ENCODE data around the gene ARID1B.
A peak's percentile ranks its signal among the peaks of the same experiment; 100 is the strongest.

Gene ARID1B

DNA sequence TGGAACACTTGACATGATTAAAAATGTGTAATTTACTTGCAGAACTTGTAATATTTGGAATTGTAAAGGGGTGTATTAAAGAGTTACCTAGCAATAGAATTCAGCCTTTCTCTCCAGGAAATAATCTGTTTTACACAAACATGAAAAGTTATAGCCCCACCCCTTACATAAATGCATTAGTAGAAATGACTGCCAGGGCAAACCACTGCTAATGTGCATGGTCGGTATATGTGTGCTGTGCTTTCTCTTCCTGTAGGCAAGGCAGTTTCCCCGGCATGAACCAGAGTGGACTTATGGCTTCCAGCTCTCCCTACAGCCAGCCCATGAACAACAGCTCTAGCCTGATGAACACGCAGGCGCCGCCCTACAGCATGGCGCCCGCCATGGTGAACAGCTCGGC, 389.6 kb downstream of the ARID1B start:
- Histone ChIP-seq H2BK15ac (ENCODE audit: low read length) (no peak overlapping the region), H3K23ac (ENCODE audit: low read depth, low read length, poor library complexity) (no peak overlapping the region), H3K14ac (ENCODE audit: low read length) (no peak overlapping the region), H2BK120ac (ENCODE audit: low read depth, low read length) (no peak overlapping the region), H3K27ac (replicated peaks; ENCODE audit: low read length) (no peak overlapping the region), H3K9ac (ENCODE audit: low read depth, low read length, poor library complexity) (no peak overlapping the region), H2BK5ac (ENCODE audit: low read length) (no peak overlapping the region), H4K91ac (ENCODE audit: low read depth, low read length, poor library complexity) (no peak overlapping the region), H3K4me3 (ENCODE audit: low read length in 2 of 2) (peak overlapping the region in 1 of 2 donors; percentile 34), H2AK5ac (ENCODE audit: low read depth, low read length) (no peak overlapping the region), H3K79me1 (ENCODE audit: low read depth, low read length) (no peaks in the 10 kb centered on the region), H3K18ac (ENCODE audit: low read length) (no peak overlapping the region), H4K8ac (ENCODE audit: low read depth, low read length) (no peak overlapping the region), H2AFZ (ENCODE audit: low read length) (no peak overlapping the region), H3K36me3 (replicated peaks in 1 of 2; ENCODE audit: control insufficient read depth in 2 of 2, insufficient read depth in 2 of 2, low read length in 2 of 2) (peaks cover 2 to 52% of the 10 kb centered on the region in 2 donors), H3K27me3 (ENCODE audit: control insufficient read depth in 3 of 3, insufficient read depth in 3 of 3, low read depth in 1 of 3, low read length in 3 of 3) (no peaks in the 10 kb centered on the region), H2BK12ac (ENCODE audit: low read length) (no peak overlapping the region), H3K4ac (ENCODE audit: low read length) (no peak overlapping the region), H3K4me1 (ENCODE audit: control insufficient read depth in 2 of 2, insufficient read depth in 1 of 2, low read depth in 1 of 2, low read length in 2 of 2) (peaks cover 3 to 9% of the 10 kb centered on the region in 2 donors), H3K4me2 (ENCODE audit: insufficient read depth, low read length, poor library complexity, severe bottlenecking) (no peak overlapping the region), H3K9me3 (replicated peaks in 1 of 2; ENCODE audit: control insufficient read depth in 2 of 2, insufficient read depth in 1 of 2, low read depth in 1 of 2, low read length in 2 of 2) (no peaks in the 10 kb centered on the region)
- DNase-seq (ENCODE audit: low spot score) = no peak
- WGBS, 2 donors (ENCODE audit: extremely low coverage in 2 of 2, insufficient read length in 2 of 2, insufficient replicate concordance in 1 of 2) = no CpG with 5 or more reads among the region's 8 CpGs

DNA sequence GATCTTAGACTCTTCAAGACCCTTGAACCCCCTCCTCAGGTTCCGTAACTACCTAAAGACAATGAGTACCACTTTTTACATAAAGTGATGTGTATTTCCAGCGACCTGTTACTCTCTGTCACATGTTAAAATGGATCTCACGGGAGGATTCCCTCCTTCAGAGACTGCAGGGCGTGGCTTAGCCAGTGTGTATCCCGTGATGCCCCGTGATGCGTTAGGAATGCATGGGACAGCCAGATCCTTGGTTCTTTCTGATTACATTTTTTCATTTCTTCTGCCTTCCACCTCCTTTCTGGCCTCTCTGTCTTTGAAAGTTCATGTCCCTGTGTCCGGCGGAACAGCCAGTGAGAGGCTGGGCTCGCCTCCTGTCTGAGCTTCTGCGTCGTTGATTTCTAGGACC, 390.7 kb downstream of the ARID1B start:
- no CpG with 5 or more reads among the region's 12 CpGs for WGBS, 2 donors (ENCODE audit: extremely low coverage in 2 of 2, insufficient read length in 2 of 2, insufficient replicate concordance in 1 of 2)
- H3K9ac ChIP-seq (ENCODE audit: low read depth, low read length, poor library complexity) = no peak overlapping the region

DNA sequence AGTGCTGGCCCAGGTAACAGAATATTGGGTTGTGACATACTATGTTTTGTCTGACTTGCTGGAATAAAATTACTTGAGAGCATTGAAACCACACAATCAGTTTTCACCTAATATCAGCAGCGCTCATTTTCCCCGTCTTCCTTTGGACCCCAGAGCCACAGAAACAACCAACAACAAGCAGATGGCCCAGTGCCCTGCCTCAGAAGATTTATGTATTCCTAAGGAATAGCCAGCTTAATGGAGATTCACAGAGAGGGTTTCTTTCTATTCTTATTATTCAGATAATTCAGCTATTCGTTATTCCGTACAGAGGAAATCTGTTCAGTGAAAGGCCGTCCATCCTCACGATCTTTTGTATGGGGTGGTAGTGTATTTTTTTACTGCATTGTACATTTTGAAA, 391.3 kb downstream of the ARID1B start:
- Histone ChIP-seq H3K14ac (ENCODE audit: low read length) (no peak overlapping the region), H3K4me1 (ENCODE audit: control insufficient read depth in 2 of 2, insufficient read depth in 1 of 2, low read depth in 1 of 2, low read length in 2 of 2) (peaks cover 0 to 7% of the 10 kb centered on the region in 2 donors), H4K91ac (ENCODE audit: low read depth, low read length, poor library complexity) (no peak overlapping the region), H3K4me3 (ENCODE audit: low read length in 2 of 2) (no peak overlapping the region), H3K4me2 (ENCODE audit: insufficient read depth, low read length, poor library complexity, severe bottlenecking) (no peak overlapping the region), H3K27ac (replicated peaks; ENCODE audit: low read length) (no peak overlapping the region), H3K9me3 (replicated peaks in 1 of 2; ENCODE audit: control insufficient read depth in 2 of 2, insufficient read depth in 1 of 2, low read depth in 1 of 2, low read length in 2 of 2) (no peaks in the 10 kb centered on the region), H2AFZ (ENCODE audit: low read length) (no peak overlapping the region), H2BK5ac (ENCODE audit: low read length) (no peak overlapping the region), H4K8ac (ENCODE audit: low read depth, low read length) (no peak overlapping the region), H3K36me3 (replicated peaks in 1 of 2; ENCODE audit: control insufficient read depth in 2 of 2, insufficient read depth in 2 of 2, low read length in 2 of 2) (peaks cover 2 to 61% of the 10 kb centered on the region in 2 donors), H3K23ac (ENCODE audit: low read depth, low read length, poor library complexity) (no peak overlapping the region), H3K4ac (ENCODE audit: low read length) (no peak overlapping the region), H2BK15ac (ENCODE audit: low read length) (no peak overlapping the region), H3K18ac (ENCODE audit: low read length) (no peak overlapping the region), H2AK5ac (ENCODE audit: low read depth, low read length) (no peak overlapping the region), H3K79me1 (ENCODE audit: low read depth, low read length) (no peaks in the 10 kb centered on the region), H3K27me3 (ENCODE audit: control insufficient read depth in 3 of 3, insufficient read depth in 3 of 3, low read depth in 1 of 3, low read length in 3 of 3) (no peaks in the 10 kb centered on the region), H3K9ac (ENCODE audit: low read depth, low read length, poor library complexity) (no peak overlapping the region), H2BK12ac (ENCODE audit: low read length) (no peak overlapping the region), H2BK120ac (ENCODE audit: low read depth, low read length) (no peak overlapping the region)
- DNase-seq (ENCODE audit: low spot score) = no peak
- no CpG with 5 or more reads among the region's 6 CpGs for WGBS, 2 donors (ENCODE audit: extremely low coverage in 2 of 2, insufficient read length in 2 of 2, insufficient replicate concordance in 1 of 2)

More for the DNA sequence above, 390.7 kb downstream of the ARID1B start:
- Histone ChIP-seq H3K14ac (ENCODE audit: low read length) (no peak overlapping the region), H2BK5ac (ENCODE audit: low read length) (no peak overlapping the region), H4K91ac (ENCODE audit: low read depth, low read length, poor library complexity) (no peak overlapping the region), H3K23ac (ENCODE audit: low read depth, low read length, poor library complexity) (no peak overlapping the region), H3K27ac (replicated peaks; ENCODE audit: low read length) (no peak overlapping the region), H3K4me1 (ENCODE audit: control insufficient read depth in 2 of 2, insufficient read depth in 1 of 2, low read depth in 1 of 2, low read length in 2 of 2) (peaks cover under 1 to 11% of the 10 kb centered on the region in 2 donors), H2AK5ac (ENCODE audit: low read depth, low read length) (no peak overlapping the region), H3K4ac (ENCODE audit: low read length) (no peak overlapping the region), H3K36me3 (replicated peaks in 1 of 2; ENCODE audit: control insufficient read depth in 2 of 2, insufficient read depth in 2 of 2, low read length in 2 of 2) (peaks cover 2 to 55% of the 10 kb centered on the region in 2 donors), H2AFZ (ENCODE audit: low read length) (no peak overlapping the region), H4K8ac (ENCODE audit: low read depth, low read length) (no peak overlapping the region), H3K18ac (ENCODE audit: low read length) (no peak overlapping the region), H3K9me3 (replicated peaks in 1 of 2; ENCODE audit: control insufficient read depth in 2 of 2, insufficient read depth in 1 of 2, low read depth in 1 of 2, low read length in 2 of 2) (no peaks in the 10 kb centered on the region), H3K4me3 (ENCODE audit: low read length in 2 of 2) (no peak overlapping the region), H2BK120ac (ENCODE audit: low read depth, low read length) (no peak overlapping the region), H3K27me3 (ENCODE audit: control insufficient read depth in 3 of 3, insufficient read depth in 3 of 3, low read depth in 1 of 3, low read length in 3 of 3) (no peaks in the 10 kb centered on the region), H2BK12ac (ENCODE audit: low read length) (no peak overlapping the region), H2BK15ac (ENCODE audit: low read length) (no peak overlapping the region), H3K4me2 (ENCODE audit: insufficient read depth, low read length, poor library complexity, severe bottlenecking) (no peak overlapping the region), H3K79me1 (ENCODE audit: low read depth, low read length) (no peaks in the 10 kb centered on the region)
- no peak for DNase-seq (ENCODE audit: low spot score)

DNA sequence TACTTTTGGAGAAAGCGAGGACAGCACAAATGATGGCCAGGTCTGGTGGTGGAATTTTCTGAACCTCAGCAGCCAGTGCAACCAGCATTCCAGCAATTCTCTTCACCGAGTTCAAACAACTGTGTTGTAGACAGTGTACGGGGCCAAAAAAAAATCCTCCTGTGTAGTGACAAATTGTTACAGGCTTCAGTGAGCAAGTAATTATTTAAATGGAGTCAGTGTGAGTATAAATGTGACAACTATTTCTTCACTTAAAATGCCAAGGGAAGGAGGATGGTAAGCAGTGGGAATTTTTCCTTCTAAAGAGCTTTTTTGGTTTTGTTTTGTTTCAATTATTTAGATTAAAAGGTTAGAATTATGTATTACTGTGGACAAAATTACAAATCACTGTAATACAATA, 392.0 kb downstream of the ARID1B start:
- H2BK15ac ChIP-seq (ENCODE audit: low read length) = no peak overlapping the region
- no peak overlapping the region for H4K91ac ChIP-seq (ENCODE audit: low read depth, low read length, poor library complexity)
- H3K9ac ChIP-seq (ENCODE audit: low read depth, low read length, poor library complexity) = no peak overlapping the region
- H3K4me3 ChIP-seq (ENCODE audit: low read length in 2 of 2) = no peak overlapping the region
- no peak overlapping the region for H3K23ac ChIP-seq (ENCODE audit: low read depth, low read length, poor library complexity)
- H3K9me3 ChIP-seq (replicated peaks in 1 of 2; ENCODE audit: control insufficient read depth in 2 of 2, insufficient read depth in 1 of 2, low read depth in 1 of 2, low read length in 2 of 2) = no peaks in the 10 kb centered on the region
- peaks cover 0 to 6% of the 10 kb centered on the region in 2 donors for H3K4me1 ChIP-seq (ENCODE audit: control insufficient read depth in 2 of 2, insufficient read depth in 1 of 2, low read depth in 1 of 2, low read length in 2 of 2)
- H3K14ac ChIP-seq (ENCODE audit: low read length) = no peak overlapping the region
- no peak overlapping the region for H2AFZ ChIP-seq (ENCODE audit: low read length)
- peaks cover 2 to 66% of the 10 kb centered on the region in 2 donors for H3K36me3 ChIP-seq (replicated peaks in 1 of 2; ENCODE audit: control insufficient read depth in 2 of 2, insufficient read depth in 2 of 2, low read length in 2 of 2)
- no peak overlapping the region for H3K18ac ChIP-seq (ENCODE audit: low read length)
- no peaks in the 10 kb centered on the region for H3K79me1 ChIP-seq (ENCODE audit: low read depth, low read length)
- H3K27me3 ChIP-seq (ENCODE audit: control insufficient read depth in 3 of 3, insufficient read depth in 3 of 3, low read depth in 1 of 3, low read length in 3 of 3) = no peaks in the 10 kb centered on the region
- H2AK5ac ChIP-seq (ENCODE audit: low read depth, low read length) = no peak overlapping the region
- H2BK12ac ChIP-seq (ENCODE audit: low read length) = no peak overlapping the region
- H3K27ac ChIP-seq (replicated peaks; ENCODE audit: low read length) = no peak overlapping the region
- no peak overlapping the region for H3K4ac ChIP-seq (ENCODE audit: low read length)
- no CpG with 5 or more reads among the region's 3 CpGs for WGBS, 2 donors (ENCODE audit: extremely low coverage in 2 of 2, insufficient read length in 2 of 2, insufficient replicate concordance in 1 of 2)
- no peak overlapping the region for H4K8ac ChIP-seq (ENCODE audit: low read depth, low read length)
- H2BK120ac ChIP-seq (ENCODE audit: low read depth, low read length) = no peak overlapping the region
- H3K4me2 ChIP-seq (ENCODE audit: insufficient read depth, low read length, poor library complexity, severe bottlenecking) = no peak overlapping the region
- no peak overlapping the region for H2BK5ac ChIP-seq (ENCODE audit: low read length)
- no peak for DNase-seq (ENCODE audit: low spot score)
